NCI-H460 (cell line): ENCODE data around the gene MAPK8IP3. TPM values are rescaled to one million over a fixed set of nuclear protein-coding genes. Genes with fewer than 3 reads are reported as not detected.
"Not testable (repeated sequence)": the region's sequence is repeated elsewhere in the genome, so short reads cannot be mapped to it uniquely, and the experiment has no call there.

ENCODE experiments used
- DNase-seq: peaks from one replicate; pipeline ENCODE4 v3.0.0-alpha.2; 2016; ENCODE audit warnings: low read depth; ENCODE audit errors: extremely low read depth
- small RNA-seq, 2 experiments: library from RNA; depleted of rRNA; stranded (forward); fragments of <200 nt; gene quantifications; one replicate each; pipeline ENCODE3, GENCODE V24; 2014
- total RNA-seq: library from RNA; depleted of rRNA; stranded (reverse); fragments of >200 nt; shearing (Covaris generic); gene quantifications from 2 replicates; pipeline ENCODE4 v1.2.3, GENCODE V29; 2014; rRNA removed

The MAPK8IP3 gene
- total RNA-seq, 1 experiment from 2014 or later = 23.0 TPM

DNA sequence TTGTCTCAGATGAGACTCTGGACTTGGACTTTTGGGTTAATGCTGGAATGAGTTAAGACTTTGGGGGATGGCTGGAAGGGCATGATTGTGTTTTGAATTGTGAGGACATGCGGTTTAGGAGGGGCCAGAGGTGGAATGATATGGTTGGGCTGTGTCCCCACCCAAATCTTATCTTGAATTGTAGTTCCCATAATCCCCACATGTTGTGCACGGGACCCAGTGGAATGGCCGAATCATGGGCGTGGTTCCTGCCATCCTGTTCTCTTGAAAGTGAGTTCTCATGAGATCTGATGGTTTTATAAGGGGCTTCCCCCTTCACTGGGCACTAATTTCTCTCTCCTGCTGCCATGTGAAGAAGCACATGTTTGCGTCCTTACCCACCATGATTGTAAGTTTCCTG, 93.3 kb downstream of the MAPK8IP3 start:
- DNase-seq = not testable (repeated sequence)

DNA sequence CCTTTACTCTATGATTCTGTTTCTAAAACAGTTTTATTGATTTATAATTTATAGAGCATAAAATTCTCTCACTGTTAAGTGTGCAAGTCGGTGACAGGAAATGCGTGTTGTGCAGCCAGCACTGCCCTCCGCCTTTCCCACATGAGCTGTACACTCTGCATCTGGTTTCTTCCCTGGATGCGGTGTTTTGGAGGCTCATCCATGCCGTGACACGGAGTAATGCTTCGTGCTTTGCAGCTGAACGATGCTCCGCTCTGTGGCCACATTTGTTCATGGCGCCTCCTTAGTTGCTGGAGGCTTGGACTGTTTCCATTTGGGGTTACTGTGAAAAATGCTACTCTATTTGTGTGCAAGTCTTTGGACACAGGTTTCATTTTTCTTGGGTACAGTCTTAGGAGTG, 94.7 kb downstream of the MAPK8IP3 start:
- DNase-seq = no peak

GRCh38 chr16:1807626-1808025, 101.6 kb downstream of the MAPK8IP3 start:
- no peak for DNase-seq

- no peak for DNase-seq
Observed at GRCh38 chr16:1808691-1809090, 102.7 kb downstream of the MAPK8IP3 start.

DNA sequence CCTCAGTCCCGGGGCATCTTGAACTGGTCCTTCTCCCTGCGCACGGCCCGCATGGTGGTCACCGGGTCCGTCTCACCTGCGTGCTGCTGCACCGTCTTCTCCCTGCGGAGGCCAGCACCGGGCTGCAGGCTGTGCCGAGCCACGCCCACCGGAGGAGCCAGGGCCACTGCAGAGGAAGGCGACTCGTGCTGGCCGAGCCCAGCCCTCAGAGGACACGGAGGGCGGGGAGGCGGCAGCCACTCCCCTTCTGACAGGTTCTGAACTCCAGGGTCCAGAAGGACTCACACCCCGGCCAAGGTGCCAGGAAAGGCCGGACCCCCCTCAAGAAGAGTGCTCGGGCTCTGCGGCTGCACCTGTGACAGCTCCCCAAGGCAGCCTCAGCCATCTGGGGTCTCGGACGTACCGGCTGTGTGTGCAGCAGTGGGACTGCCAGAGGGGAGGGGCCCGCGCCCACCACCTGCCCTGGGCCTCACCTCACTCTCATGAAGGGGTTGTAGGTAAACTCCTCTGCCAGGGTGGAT, 103.3 kb downstream of the MAPK8IP3 start:
- DNase-seq = no peak

DNA sequence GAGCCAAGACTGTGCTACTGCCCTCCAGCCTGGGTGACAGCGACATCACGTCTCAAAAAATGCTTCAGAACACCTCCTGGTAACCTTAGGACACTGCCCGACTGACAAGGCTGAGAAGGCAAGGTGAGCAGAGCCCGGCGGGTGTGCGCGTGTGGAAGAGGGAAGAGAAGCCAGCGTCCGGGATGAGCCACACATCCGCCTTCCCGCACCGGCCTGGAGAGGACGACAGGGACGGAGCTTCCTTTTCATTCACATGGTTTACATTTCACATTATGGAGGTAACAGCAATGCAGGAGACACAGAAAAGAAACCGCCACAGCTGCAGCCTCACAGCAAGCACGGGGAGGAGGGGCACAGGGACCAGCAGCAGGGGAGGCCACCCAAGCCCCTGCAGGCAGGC, 104.1 kb downstream of the MAPK8IP3 start:
- no peak for DNase-seq

- no peak for DNase-seq
Observed at GRCh38 chr16:1810536-1810935, 104.5 kb downstream of the MAPK8IP3 start.

GRCh38 chr16:1812732-1813163, 106.8 kb downstream of the MAPK8IP3 start:
- peak; percentile 57 for DNase-seq

- DNase-seq = no peak
Observed at GRCh38 chr16:1815461-1815860, 109.5 kb downstream of the MAPK8IP3 start.

- DNase-seq = no peak
Observed at GRCh38 chr16:1816396-1817275, 110.6 kb downstream of the MAPK8IP3 start.

- no peak for DNase-seq
Observed at GRCh38 chr16:1817276-1817589, 111.2 kb downstream of the MAPK8IP3 start.

DNA sequence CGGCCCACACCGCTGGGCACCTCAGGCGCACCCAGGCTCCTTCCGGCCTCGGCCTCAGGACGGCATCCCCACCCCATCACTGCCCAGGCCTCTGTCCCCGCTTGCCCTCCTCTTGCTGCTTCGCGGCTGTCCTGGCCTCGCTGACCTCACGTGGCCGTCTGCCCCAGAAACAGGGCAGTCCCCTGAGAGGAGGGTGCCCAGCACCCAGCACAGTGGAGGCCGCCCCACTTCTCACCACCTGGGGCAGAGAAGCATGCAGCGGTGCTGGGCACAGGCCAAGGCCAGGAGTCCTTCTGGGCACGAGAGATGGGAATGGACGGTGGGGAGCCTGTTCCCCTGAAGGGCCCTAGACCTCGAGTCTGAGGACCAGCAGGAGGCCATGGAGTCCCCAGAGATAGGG, 111.7 kb downstream of the MAPK8IP3 start:
- DNase-seq = no peak

DNA sequence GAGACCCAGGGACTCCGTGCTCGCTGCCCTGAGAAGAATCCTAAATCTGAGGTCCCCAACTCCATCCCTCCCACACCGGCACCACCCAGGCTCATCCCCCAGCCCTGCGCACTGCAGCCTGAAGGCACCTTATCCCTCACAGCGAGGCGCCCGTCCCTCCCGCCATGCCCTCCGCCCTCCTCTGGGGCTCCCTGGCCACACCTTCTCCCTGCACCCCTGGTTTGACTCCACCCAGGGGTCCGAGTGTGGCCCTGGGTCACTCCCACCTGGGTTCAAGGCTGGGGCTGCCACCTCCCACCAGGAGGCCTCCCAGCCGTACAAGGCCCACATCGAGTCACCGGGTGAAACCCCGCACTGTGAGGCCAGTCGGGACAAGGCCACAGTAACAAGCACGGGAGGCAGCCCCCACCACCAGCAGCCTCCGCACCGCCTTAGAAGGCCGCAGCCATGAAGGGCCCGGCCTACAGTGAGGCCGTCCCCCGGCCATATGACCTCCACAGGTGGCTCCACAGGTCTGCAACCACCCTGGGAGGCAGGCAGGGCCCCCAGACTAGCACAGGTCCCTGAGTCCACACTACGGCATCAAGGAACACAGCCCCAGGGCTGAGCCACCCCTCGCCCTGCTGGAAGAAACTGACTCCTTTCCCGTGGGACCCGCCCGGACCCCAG, 112.3 kb downstream of the MAPK8IP3 start:
- DNase-seq = no peak

DNA sequence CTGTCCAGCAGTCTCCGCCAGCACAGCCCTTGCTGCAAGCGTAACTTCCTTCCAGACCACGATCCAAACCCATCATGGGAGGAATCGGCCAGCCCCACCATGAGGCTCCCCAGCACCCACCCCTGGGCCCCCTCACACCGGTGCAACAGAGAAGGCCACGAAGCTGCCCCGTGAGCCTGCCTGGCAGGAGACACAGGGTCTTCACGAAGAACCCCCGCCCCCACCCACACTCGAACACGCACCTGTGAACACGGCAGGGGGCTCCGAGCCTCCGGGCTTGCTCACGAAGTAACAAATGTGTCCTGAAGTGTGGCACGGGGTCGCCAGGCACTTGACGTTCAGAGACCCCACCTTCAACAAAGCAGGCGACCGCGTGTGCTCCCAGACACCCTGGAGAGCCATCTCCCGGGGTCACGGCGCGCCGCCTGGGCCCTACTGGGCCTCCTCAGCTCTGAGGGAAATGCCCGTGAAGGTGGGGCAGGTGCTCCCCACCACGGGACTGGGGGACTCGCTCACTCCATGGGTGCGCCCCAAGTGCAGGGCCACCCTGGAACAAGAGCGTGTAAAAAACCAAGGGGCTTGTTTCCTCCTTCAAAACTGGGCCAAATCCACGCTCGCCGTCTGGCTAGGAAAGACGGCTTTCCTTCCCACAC, 113.0 kb downstream of the MAPK8IP3 start:
- DNase-seq = no peak

- no peak for DNase-seq
Observed at GRCh38 chr16:1819611-1820010, 113.6 kb downstream of the MAPK8IP3 start.

Small RNA genes lying within 50 kb of the gene (small RNA-seq; reads per million reads assigned to genes)
- 0 to 0.06 reads per million in 2 experiments for gene MIR3177

Other genes with a start within 250 kb of the MAPK8IP3 start
- gene CLCN7, start 231.2 kb upstream of the MAPK8IP3 start, total RNA-seq = 62.0 and 67.0 TPM in 2 replicates
- 0.15 TPM in 1 of 2 replicates, not detected in the other for gene PTX4, start 217.3 kb upstream of the MAPK8IP3 start, total RNA-seq
- gene TELO2, start 212.8 kb upstream of the MAPK8IP3 start, total RNA-seq = 7.8 and 8.1 TPM in 2 replicates
- not detected in 2 replicates for gene TMEM204, start 172.5 kb upstream of the MAPK8IP3 start, total RNA-seq
- gene IFT140, start 94.1 kb upstream of the MAPK8IP3 start, total RNA-seq = 8.5 and 14.4 TPM in 2 replicates
- 8.3 and 9.1 TPM in 2 replicates for gene CRAMP1, start 93.8 kb upstream of the MAPK8IP3 start, total RNA-seq
- 41.6 and 44.8 TPM in 2 replicates for gene JPT2, start 27.9 kb upstream of the MAPK8IP3 start, total RNA-seq
- gene NME3, start 65.3 kb downstream of the MAPK8IP3 start, total RNA-seq = 42.0 and 53.3 TPM in 2 replicates
- 6.0 and 6.9 TPM in 2 replicates for gene EME2, start 66.6 kb downstream of the MAPK8IP3 start, total RNA-seq
- gene MRPS34, start 66.9 kb downstream of the MAPK8IP3 start, total RNA-seq = 91.2 and 104 TPM in 2 replicates
- gene SPSB3, start 76.4 kb downstream of the MAPK8IP3 start, total RNA-seq = 19.7 and 21.0 TPM in 2 replicates
- gene NUBP2, start 76.8 kb downstream of the MAPK8IP3 start, total RNA-seq = 50.2 and 59.3 TPM in 2 replicates
- not detected in 2 replicates for gene IGFALS, start 87.5 kb downstream of the MAPK8IP3 start, total RNA-seq
- gene HAGH, start 120.6 kb downstream of the MAPK8IP3 start, total RNA-seq = 63.2 and 73.9 TPM in 2 replicates
- 29.2 and 33.0 TPM in 2 replicates for gene FAHD1, start 121.0 kb downstream of the MAPK8IP3 start, total RNA-seq
- gene MEIOB, start 166.0 kb downstream of the MAPK8IP3 start, total RNA-seq = 0.97 and 2.5 TPM in 2 replicates
- 0.97 and 1.2 TPM in 2 replicates for gene HS3ST6, start 212.2 kb downstream of the MAPK8IP3 start, total RNA-seq
- 5.8 and 7.4 TPM in 2 replicates for gene MSRB1, start 237.0 kb downstream of the MAPK8IP3 start, total RNA-seq
- gene RPL3L, start 248.5 kb downstream of the MAPK8IP3 start, total RNA-seq = not detected in 2 replicates